Stimulated activated CD4-positive, alpha-beta T cell treated with anti-CD3 and anti-CD28 coated beads, Interleukin-1b, Interleukin-23, amount 100 ng/mL, for 48 hours (primary cell): ENCODE measurements around the gene FBLN5.
A peak's percentile ranks its signal among the peaks of the same experiment; 100 is the strongest.

Source experiments
- DNase-seq: peaks from one replicate; pipeline ENCODE4 v3.0.0-alpha.2; 2020

The FBLN5 gene

GRCh38 chr14:91945751-91946621 lies 1.5 kb downstream of the FBLN5 start:
- DNase-seq, result no peak

- DNase-seq, result no peak
Measured at GRCh38 chr14:91942946-91943345, 4.5 kb downstream of the FBLN5 start.

GRCh38 chr14:91942128-91942527 lies 5.4 kb downstream of the FBLN5 start:
- DNase-seq, result no peak

- DNase-seq, result no peak
Measured at GRCh38 chr14:91940209-91940608, 7.3 kb downstream of the FBLN5 start.

- no peak for DNase-seq
Measured at GRCh38 chr14:91935586-91935985, 11.9 kb downstream of the FBLN5 start.

- no peak for DNase-seq
Measured at GRCh38 chr14:91934554-91935285, 12.8 kb downstream of the FBLN5 start.

- no peak for DNase-seq
Measured at GRCh38 chr14:91931478-91932088, 15.9 kb downstream of the FBLN5 start.

GRCh38 chr14:91929700-91930099 lies 17.8 kb downstream of the FBLN5 start:
- DNase-seq, result no peak

GRCh38 chr14:91927800-91928199 lies 19.7 kb downstream of the FBLN5 start:
- no peak for DNase-seq

DNA sequence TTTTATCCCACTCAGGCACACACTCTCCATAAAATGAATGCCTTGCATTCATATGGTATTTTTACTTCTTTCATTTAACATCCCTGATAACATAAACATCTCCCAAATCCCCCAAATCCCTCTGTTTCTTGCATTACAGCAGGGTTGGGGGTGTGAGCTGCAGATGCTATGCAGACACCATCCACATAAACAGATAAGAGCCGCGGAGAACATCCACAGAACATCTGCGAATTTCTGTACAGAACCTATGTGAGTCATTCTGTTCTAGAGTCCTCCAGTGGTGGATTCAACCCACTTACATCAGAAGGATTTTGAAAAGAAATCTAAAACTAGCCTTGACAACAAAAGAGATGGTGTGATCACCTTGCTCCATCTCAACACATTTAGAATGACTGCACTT lies 20.3 kb downstream of the FBLN5 start:
- no peak for DNase-seq

GRCh38 chr14:91926131-91926890 lies 21.2 kb downstream of the FBLN5 start:
- DNase-seq, result no peak

DNA sequence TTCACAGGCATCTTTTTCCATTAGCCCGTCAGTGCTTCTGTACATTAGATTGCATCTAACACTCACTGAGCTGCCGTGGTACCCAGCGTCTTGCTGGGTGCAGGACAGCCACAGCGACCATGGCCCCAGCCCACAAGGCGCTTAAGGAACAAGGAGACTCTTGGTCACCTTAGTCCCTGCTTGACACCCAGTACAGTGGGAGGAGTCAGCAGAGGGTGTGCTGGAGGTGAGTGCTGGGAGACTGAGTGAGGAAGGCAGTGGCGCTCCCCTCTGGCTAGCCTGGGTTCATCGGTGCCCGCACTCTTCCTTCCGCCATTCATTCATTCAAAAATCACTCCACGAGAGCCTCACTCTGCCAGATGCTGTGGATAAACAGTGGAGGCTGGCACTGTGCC lies 21.8 kb downstream of the FBLN5 start:
- DNase-seq, result no peak

- no peak for DNase-seq
Measured at GRCh38 chr14:91925001-91925726, 22.3 kb downstream of the FBLN5 start.

DNA sequence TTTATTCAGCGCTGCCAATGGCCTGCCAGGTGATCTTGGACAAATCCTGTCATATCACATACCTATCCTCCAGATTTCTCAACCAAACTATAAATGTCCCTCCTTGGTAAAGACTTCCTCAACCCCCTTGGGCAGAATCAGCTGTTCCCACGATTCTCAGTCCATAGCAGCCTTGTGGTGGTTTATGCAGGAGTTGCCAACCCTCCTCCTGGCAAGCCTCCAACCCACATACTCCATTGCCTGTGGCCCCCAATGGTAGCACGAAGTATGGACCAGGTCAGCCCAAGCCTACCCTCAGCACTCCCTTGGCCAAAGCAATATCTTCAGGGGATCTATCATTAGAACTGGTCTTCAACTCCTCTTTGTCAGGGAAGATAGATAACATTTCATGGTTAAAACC lies 27.0 kb downstream of the FBLN5 start:
- DNase-seq, result no peak

DNA sequence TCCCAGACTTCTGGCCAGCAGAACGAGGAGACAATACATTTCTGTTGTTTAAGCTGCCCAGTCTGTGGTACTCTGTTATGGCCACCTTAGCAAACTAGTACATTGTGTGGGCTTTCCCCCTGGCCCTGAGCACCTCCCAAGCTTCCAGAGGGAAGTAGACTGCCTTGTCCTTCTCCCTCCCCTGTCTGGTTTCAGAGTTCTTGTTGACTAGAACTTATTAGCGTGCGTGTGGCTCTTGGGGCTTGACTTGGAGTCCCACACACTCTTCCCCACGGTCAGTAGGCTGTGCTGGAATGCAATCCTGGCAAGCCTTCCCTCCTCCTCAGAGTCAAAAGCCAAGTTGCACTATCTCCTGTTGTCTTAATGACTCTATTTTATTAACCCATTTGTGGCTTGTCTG lies 27.7 kb downstream of the FBLN5 start:
- no peak for DNase-seq

- DNase-seq, result no peak
Measured at GRCh38 chr14:91918186-91918883, 29.2 kb downstream of the FBLN5 start.

GRCh38 chr14:91912035-91912434 lies 35.5 kb downstream of the FBLN5 start:
- DNase-seq, result no peak

- peak; percentile 45 for DNase-seq
Measured at GRCh38 chr14:91911474-91912032, 35.9 kb downstream of the FBLN5 start.

- DNase-seq, result no peak
Measured at GRCh38 chr14:91910196-91910595, 37.3 kb downstream of the FBLN5 start.

DNA sequence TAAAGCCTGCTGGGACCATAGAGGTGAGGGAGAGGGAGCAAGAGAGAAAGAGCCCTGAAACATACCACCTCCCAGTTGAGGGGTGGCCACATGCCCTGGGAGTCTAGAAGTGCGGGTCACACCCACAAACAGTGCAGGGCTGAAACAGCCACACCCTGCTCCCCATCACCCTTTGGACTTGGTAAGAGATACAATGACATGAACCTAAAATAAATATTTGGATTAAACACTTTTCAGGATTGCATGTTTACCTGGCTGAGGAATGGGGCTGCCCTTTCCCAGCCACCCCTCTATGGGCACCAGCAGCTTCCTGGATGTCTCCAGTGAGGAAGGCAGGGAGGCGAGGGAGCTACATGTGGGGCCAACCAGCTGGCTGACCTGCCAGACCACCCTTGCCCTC lies 41.1 kb downstream of the FBLN5 start:
- no peak for DNase-seq

DNA sequence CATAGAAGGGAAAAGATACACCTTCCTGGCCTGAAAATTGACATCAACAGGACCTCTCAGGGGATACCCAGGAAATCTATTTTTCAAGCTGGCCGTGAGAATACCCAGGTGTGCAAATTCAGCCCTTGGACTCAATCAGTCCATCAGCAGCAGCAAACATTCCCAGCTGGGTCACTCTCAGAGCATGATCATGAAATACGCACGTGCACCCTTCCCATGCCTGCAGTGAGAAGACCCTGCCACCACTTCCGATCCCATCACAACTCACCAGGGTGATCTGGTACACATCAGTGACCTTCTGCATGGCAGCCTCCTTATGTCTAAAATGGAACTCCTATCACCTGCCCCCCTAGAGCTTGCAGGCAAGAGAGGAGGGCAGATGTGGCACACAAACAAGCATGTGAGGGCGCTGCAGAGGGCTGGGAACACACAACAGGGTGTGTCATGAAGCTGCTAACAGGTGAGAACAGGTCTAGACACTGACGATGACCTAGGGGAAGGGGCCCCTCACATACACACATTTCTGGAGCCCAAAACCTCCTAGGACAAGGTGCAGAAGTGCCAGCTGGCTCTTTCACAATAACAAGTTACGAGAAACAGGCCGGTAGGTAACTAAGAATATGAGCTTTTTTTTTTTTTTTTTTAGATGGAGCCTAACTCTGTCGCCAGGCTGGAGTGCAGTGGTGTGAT lies 42.4 kb downstream of the FBLN5 start:
- no peak for DNase-seq
